ENCODE results near the gene SCYL1. TPM values are rescaled to one million over a fixed set of nuclear protein-coding genes. Genes with fewer than 3 reads are reported as not detected.

Gene SCYL1
- total RNA-seq, 1 donor from 2014 or later, result 91.1 TPM

GRCh38 chr11:65554057-65554818 is 29.4 kb downstream of the SCYL1 start:
- no peak for DNase-seq (ENCODE audit: low spot score in 2 of 2, unreplicated experiment in 2 of 2)
- H3K9me3 Mint-ChIP-seq, result no peaks in the 10 kb centered on the region
- H3K4me1 Mint-ChIP-seq, result peaks cover 47% of the 10 kb centered on the region
- peak overlapping the region; percentile 11 for H3K4me3 Mint-ChIP-seq
- H3K27ac Mint-ChIP-seq, result peak overlapping the region; percentile 62
- no peaks in the 10 kb centered on the region for H3K27me3 Mint-ChIP-seq (ENCODE audit: low read depth)
- peaks cover 22% of the 10 kb centered on the region for H3K36me3 Mint-ChIP-seq
- no peak for TF ChIP-seq CTCF (IDR thresholded peaks at IDR 0.05; ENCODE audit: unreplicated experiment)

- H3K27me3 Mint-ChIP-seq (ENCODE audit: low read depth), result no peaks in the 10 kb centered on the region
- no peak for TF ChIP-seq CTCF (IDR thresholded peaks at IDR 0.05; ENCODE audit: unreplicated experiment)
- peak overlapping the region; percentile 11 for H3K4me3 Mint-ChIP-seq
- H3K36me3 Mint-ChIP-seq, result peaks cover 18% of the 10 kb centered on the region
- H3K9me3 Mint-ChIP-seq, result no peaks in the 10 kb centered on the region
- DNase-seq (ENCODE audit: low spot score in 2 of 2, unreplicated experiment in 2 of 2), result no peak
- peak overlapping the region; percentile 62 for H3K27ac Mint-ChIP-seq
- H3K4me1 Mint-ChIP-seq, result peaks cover 50% of the 10 kb centered on the region
Observed at GRCh38 chr11:65554842-65555430, 30.1 kb downstream of the SCYL1 start.

GRCh38 chr11:65555693-65556231 is 30.9 kb downstream of the SCYL1 start:
- Mint-ChIP-seq H3K27me3 (ENCODE audit: low read depth) (no peaks in the 10 kb centered on the region), H3K27ac (peak overlapping the region; percentile 88), H3K36me3 (peaks cover 16% of the 10 kb centered on the region), H3K9me3 (no peaks in the 10 kb centered on the region), H3K4me1 (peaks cover 58% of the 10 kb centered on the region), H3K4me3 (peak overlapping the region; percentile 82)
- DNase-seq (ENCODE audit: low spot score in 2 of 2, unreplicated experiment in 2 of 2), result no peak
- TF ChIP-seq CTCF (IDR thresholded peaks at IDR 0.05; ENCODE audit: unreplicated experiment), result no peak

GRCh38 chr11:65556470-65557279 is 31.8 kb downstream of the SCYL1 start:
- no peaks in the 10 kb centered on the region for H3K9me3 Mint-ChIP-seq
- peaks cover 61% of the 10 kb centered on the region for H3K4me1 Mint-ChIP-seq
- H3K27me3 Mint-ChIP-seq (ENCODE audit: low read depth), result no peaks in the 10 kb centered on the region
- H3K36me3 Mint-ChIP-seq, result peaks cover 8% of the 10 kb centered on the region
- H3K4me3 Mint-ChIP-seq, result peak overlapping the region; percentile 82
- peak overlapping the region; percentile 93 for H3K27ac Mint-ChIP-seq
- TF ChIP-seq CTCF (IDR thresholded peaks at IDR 0.05; ENCODE audit: unreplicated experiment), result no peak
- DNase-seq (ENCODE audit: low spot score in 2 of 2, unreplicated experiment in 2 of 2), result no peak

- H3K27me3 Mint-ChIP-seq (ENCODE audit: low read depth), result no peaks in the 10 kb centered on the region
Observed at GRCh38 chr11:65557280-65558001, 32.6 kb downstream of the SCYL1 start.

More at GRCh38 chr11:65557280-65558001, 32.6 kb downstream of the SCYL1 start:
- Mint-ChIP-seq H3K4me3 (peak overlapping the region; percentile 82), H3K4me1 (peaks cover 64% of the 10 kb centered on the region), H3K27ac (peak overlapping the region; percentile 93), H3K36me3 (peaks cover 3% of the 10 kb centered on the region), H3K9me3 (no peaks in the 10 kb centered on the region)
- no peak for DNase-seq (ENCODE audit: low spot score in 2 of 2, unreplicated experiment in 2 of 2)
- no peak for TF ChIP-seq CTCF (IDR thresholded peaks at IDR 0.05; ENCODE audit: unreplicated experiment)
